GM23338 (cell line): ENCODE results near the gene KCNA3. TPM values are rescaled to one million over a fixed set of nuclear protein-coding genes. Genes with fewer than 3 reads are reported as not detected.

Experiments used
- ATAC-seq: fragments of 200-7000 bp; cut with Tn5 transposase; 3 replicates; pipeline ENCODE4 v1.9.1; 2020
- DNase-seq: peaks from one replicate; pipeline ENCODE4 v3.0.0-alpha.2; 2015; ENCODE audit warnings: low spot score
- H2AFZ ChIP-seq: fragments of 200-600 bp; sonication (generic); 2 replicates; pipeline ENCODE4 v1.8.0; 2016; ENCODE audit warnings: antibody characterized with exemption, mild to moderate bottlenecking, moderate library complexity
- H3F3A ChIP-seq: fragments of 200-600 bp; sonication (generic); replicated peaks from 2 replicates; pipeline ENCODE4 v1.8.0; 2017; ENCODE audit warnings: antibody characterized with exemption, mixed run types, low read depth
- H3K27ac ChIP-seq: fragments of 200-600 bp; sonication (generic); 2 replicates; pipeline ENCODE4 v1.6.1; 2016; ENCODE audit warnings: low read depth
- H3K27me3 ChIP-seq: fragments of 200-600 bp; sonication (generic); 2 replicates; pipeline ENCODE4 v1.8.0; 2016; ENCODE audit warnings: mild to moderate bottlenecking, mixed run types, moderate library complexity; ENCODE audit not compliant: insufficient read depth
- H3K36me3 ChIP-seq: fragments of 200-600 bp; sonication (generic); 2 replicates; pipeline ENCODE4 v1.8.0; 2016; ENCODE audit warnings: mild to moderate bottlenecking; ENCODE audit not compliant: insufficient read depth
- H3K4me1 ChIP-seq: fragments of 200-600 bp; sonication (generic); 2 replicates; pipeline ENCODE4 v1.8.0; 2016; ENCODE audit warnings: mild to moderate bottlenecking, moderate library complexity; ENCODE audit not compliant: insufficient read depth
- H3K4me2 ChIP-seq: fragments of 200-600 bp; sonication (generic); 2 replicates; pipeline ENCODE4 v1.7.1; 2017; ENCODE audit warnings: mixed run types
- H3K4me3 ChIP-seq: fragments of 200-600 bp; sonication (generic); 2 replicates; pipeline ENCODE4 v1.6.1; 2016; ENCODE audit warnings: mixed run types
- H3K79me2 ChIP-seq: fragments of 200-600 bp; sonication (generic); replicated peaks from 2 replicates; pipeline ENCODE4 v1.8.0; 2017; ENCODE audit warnings: mild to moderate bottlenecking; ENCODE audit not compliant: insufficient read depth
- H3K9me2 ChIP-seq: fragments of 200-600 bp; sonication (generic); 2 replicates; pipeline ENCODE4 v1.8.0; 2017; ENCODE audit not compliant: insufficient read depth
- H4K20me1 ChIP-seq: fragments of 200-600 bp; sonication (generic); replicated peaks from 2 replicates; pipeline ENCODE4 v1.8.0; 2017; ENCODE audit warnings: mild to moderate bottlenecking; ENCODE audit not compliant: insufficient read depth
- H3K27ac Mint-ChIP-seq: 2 replicates; pipeline ENCODE4 v1.8.0; 2020; ENCODE audit warnings: inconsistent platforms, mild to moderate bottlenecking, moderate library complexity, mixed read lengths
- H3K27me3 Mint-ChIP-seq: 3 replicates; pipeline ENCODE4 v1.8.0; 2022; ENCODE audit warnings: low read depth, mild to moderate bottlenecking, moderate library complexity, mixed read lengths, inconsistent platforms; ENCODE audit not compliant: insufficient read depth, poor library complexity
- H3K36me3 Mint-ChIP-seq: 3 replicates; pipeline ENCODE4 v1.8.0; 2021; ENCODE audit warnings: low read depth, mild to moderate bottlenecking, inconsistent platforms, moderate library complexity, mixed read lengths
- H3K4me1 Mint-ChIP-seq: 3 replicates; pipeline ENCODE4 v1.8.0; 2020; ENCODE audit warnings: mild to moderate bottlenecking, inconsistent platforms, mixed read lengths
- H3K4me3 Mint-ChIP-seq: 3 replicates; pipeline ENCODE4 v1.8.0; 2021; ENCODE audit warnings: moderate library complexity, mild to moderate bottlenecking, inconsistent platforms, mixed read lengths
- H3K9me3 Mint-ChIP-seq: 3 replicates; pipeline ENCODE4 v1.8.0; 2020; ENCODE audit warnings: moderate library complexity, mild to moderate bottlenecking, inconsistent platforms, mixed read lengths
- EZH2 ChIP-seq: fragments of 200-600 bp; sonication (generic); IDR thresholded peaks from one replicate; pipeline ENCODE4 v1.8.0; 2017; ENCODE audit warnings: antibody characterized with exemption, mild to moderate bottlenecking, low read depth; ENCODE audit not compliant: unreplicated experiment
- EZH2phosphoT487 ChIP-seq: fragments of 200-600 bp; sonication (generic); IDR thresholded peaks from one replicate; pipeline ENCODE4 v1.8.1; 2018; ENCODE audit warnings: antibody characterized with exemption; ENCODE audit not compliant: unreplicated experiment
- POLR2AphosphoS5 ChIP-seq: IDR thresholded peaks from 2 replicates; pipeline ENCODE4 v1.6.1; 2016; ENCODE audit warnings: antibody characterized with exemption, low read depth
- STAT1 ChIP-seq: IDR thresholded peaks from one replicate; pipeline ENCODE4 v1.6.1; 2016; ENCODE audit warnings: antibody characterized with exemption; ENCODE audit not compliant: unreplicated experiment
- ZNF114 ChIP-seq: fragments of 250-450 bp; sonication (Bioruptor Pico); IDR thresholded peaks from 2 replicates; pipeline ENCODE4 v1.5.0; 2020; ENCODE audit warnings: mild to moderate bottlenecking, moderate library complexity
- ZNF331 ChIP-seq: fragments of 250-450 bp; sonication (Bioruptor Pico); IDR thresholded peaks from 2 replicates; pipeline ENCODE4 v1.5.0; 2020; ENCODE audit warnings: low read depth, mild to moderate bottlenecking, moderate library complexity
- polyA plus RNA-seq: library from polyadenylated mRNA; unstranded; fragments of >200 nt; fragmentation: Nextera tagmentation; extraction: Ambion mirVana; gene quantifications from 2 replicates; pipeline ENCODE4 v1.2.1, GENCODE V29; 2016
- total RNA-seq: library from RNA; depleted of rRNA; stranded (reverse); fragments of >200 nt; shearing (Covaris generic); gene quantifications from 2 replicates; pipeline ENCODE4 v1.2.3, GENCODE V29; 2014
- TF ChIP-seq, protein P1 (sequence below): fragments of 250-450 bp; sonication (Bioruptor Pico); IDR thresholded peaks from 2 replicates; pipeline ENCODE4 v1.5.0; 2020; ENCODE audit warnings: mild to moderate bottlenecking, moderate library complexity
- TF ChIP-seq, protein P2 (sequence below), 2 experiments: fragments of 200-600 bp in 1 of 2; sonication (generic) in 1 of 2; conservative IDR thresholded peaks; 2 replicates each; pipeline versions ENCODE4 v1.5.1 to v1.6.1; 2016 to 2017; ENCODE audit warnings: antibody characterized with exemption in 2 of 2, low read depth in 2 of 2, mild to moderate bottlenecking in 2 of 2, moderate library complexity in 1 of 2
- TF ChIP-seq, protein P3 (sequence below): IDR thresholded peaks from one replicate; pipeline ENCODE4 v1.6.1; 2018; ENCODE audit warnings: antibody characterized with exemption; ENCODE audit not compliant: unreplicated experiment

KCNA3 gene
- total and polyA plus RNA-seq, 2 experiments from 2014 or later, result 0.32 to 4.2 TPM

DNA sequence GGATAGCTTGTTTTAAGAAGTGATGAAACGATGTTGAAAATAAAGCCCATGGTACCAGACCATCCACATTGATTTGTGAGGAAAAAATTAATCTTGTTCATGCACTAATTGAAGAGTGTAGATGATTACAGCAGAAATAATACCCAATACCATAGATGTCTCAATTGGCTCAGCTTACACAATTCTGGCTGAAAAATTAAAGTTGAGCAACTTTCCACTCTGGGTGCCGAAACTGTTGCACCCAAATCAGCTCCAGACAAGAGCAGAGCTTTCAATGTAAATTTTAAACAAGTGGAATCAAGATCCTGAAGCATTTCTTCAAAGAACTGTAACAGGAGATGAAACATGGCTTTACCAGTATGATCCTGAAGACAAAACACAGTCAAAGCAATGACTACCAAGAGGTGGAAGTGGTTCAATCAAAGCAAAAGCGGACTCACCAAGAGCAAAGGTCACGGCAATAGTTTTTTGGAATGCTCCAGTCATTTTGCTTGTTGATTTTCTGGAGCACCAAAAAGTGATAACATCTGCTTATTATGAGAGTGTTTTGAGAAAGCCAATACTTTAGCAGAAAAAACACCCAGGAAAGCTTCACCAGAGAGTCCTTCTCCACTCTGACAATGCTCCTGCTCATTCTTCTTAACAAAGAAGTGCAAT lies 16.1 kb upstream of the KCNA3 start (continued):
- TF ChIP-seq, protein P1, sequence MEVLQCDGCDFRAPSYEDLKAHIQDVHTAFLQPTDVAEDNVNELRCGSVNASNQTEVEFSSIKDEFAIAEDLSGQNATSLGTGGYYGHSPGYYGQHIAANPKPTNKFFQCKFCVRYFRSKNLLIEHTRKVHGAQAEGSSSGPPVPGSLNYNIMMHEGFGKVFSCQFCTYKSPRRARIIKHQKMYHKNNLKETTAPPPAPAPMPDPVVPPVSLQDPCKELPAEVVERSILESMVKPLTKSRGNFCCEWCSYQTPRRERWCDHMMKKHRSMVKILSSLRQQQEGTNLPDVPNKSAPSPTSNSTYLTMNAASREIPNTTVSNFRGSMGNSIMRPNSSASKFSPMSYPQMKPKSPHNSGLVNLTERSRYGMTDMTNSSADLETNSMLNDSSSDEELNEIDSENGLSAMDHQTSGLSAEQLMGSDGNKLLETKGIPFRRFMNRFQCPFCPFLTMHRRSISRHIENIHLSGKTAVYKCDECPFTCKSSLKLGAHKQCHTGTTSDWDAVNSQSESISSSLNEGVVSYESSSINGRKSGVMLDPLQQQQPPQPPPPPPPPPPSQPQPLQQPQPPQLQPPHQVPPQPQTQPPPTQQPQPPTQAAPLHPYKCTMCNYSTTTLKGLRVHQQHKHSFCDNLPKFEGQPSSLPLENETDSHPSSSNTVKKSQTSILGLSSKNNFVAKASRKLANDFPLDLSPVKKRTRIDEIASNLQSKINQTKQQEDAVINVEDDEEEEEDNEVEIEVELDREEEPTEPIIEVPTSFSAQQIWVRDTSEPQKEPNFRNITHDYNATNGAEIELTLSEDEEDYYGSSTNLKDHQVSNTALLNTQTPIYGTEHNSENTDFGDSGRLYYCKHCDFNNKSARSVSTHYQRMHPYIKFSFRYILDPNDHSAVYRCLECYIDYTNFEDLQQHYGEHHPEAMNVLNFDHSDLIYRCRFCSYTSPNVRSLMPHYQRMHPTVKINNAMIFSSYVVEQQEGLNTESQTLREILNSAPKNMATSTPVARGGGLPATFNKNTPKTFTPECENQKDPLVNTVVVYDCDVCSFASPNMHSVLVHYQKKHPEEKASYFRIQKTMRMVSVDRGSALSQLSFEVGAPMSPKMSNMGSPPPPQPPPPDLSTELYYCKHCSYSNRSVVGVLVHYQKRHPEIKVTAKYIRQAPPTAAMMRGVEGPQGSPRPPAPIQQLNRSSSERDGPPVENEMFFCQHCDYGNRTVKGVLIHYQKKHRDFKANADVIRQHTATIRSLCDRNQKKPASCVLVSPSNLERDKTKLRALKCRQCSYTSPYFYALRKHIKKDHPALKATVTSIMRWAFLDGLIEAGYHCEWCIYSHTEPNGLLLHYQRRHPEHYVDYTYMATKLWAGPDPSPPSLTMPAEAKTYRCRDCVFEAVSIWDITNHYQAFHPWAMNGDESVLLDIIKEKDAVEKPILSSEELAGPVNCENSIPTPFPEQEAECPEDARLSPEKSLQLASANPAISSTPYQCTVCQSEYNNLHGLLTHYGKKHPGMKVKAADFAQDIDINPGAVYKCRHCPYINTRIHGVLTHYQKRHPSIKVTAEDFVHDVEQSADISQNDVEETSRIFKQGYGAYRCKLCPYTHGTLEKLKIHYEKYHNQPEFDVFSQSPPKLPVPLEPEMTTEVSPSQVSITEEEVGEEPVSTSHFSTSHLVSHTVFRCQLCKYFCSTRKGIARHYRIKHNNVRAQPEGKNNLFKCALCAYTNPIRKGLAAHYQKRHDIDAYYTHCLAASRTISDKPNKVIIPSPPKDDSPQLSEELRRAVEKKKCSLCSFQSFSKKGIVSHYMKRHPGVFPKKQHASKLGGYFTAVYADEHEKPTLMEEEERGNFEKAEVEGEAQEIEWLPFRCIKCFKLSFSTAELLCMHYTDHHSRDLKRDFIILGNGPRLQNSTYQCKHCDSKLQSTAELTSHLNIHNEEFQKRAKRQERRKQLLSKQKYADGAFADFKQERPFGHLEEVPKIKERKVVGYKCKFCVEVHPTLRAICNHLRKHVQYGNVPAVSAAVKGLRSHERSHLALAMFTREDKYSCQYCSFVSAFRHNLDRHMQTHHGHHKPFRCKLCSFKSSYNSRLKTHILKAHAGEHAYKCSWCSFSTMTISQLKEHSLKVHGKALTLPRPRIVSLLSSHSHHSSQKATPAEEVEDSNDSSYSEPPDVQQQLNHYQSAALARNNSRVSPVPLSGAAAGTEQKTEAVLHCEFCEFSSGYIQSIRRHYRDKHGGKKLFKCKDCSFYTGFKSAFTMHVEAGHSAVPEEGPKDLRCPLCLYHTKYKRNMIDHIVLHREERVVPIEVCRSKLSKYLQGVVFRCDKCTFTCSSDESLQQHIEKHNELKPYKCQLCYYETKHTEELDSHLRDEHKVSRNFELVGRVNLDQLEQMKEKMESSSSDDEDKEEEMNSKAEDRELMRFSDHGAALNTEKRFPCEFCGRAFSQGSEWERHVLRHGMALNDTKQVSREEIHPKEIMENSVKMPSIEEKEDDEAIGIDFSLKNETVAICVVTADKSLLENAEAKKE, result no peak

DNA sequence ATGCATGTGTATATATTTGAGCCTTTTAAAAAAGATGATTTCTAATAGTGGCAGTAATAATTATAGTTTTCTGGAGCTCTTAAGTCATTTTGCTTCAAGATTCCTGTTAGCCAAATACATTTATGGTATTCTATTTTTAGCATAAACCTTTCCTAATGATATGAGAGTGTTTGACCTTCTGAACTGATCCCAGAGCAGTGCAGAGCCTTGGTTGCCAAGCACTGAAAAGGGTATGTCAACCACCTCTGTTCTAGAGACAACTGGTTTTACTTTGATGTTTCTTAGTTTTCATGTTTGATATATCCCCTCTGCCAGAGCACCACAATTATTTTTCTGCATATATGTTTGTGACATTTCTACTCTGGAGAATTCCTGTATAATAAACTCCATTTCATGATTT lies 15.1 kb upstream of the KCNA3 start:
- H4K20me1 ChIP-seq, result no peaks in the 10 kb centered on the region
- Mint-ChIP-seq H3K9me3 (no peaks in the 10 kb centered on the region; the same call in 2 of the 3 replicates), H3K27me3 (peaks cover 1% of the 10 kb centered on the region)

More for the DNA sequence above, 15.1 kb upstream of the KCNA3 start:
- Histone ChIP-seq H3K27me3 (no peaks in the 10 kb centered on the region), H3K27ac (no peak overlapping the region), H2AFZ (no peak overlapping the region), H3K79me2 (no peaks in the 10 kb centered on the region), H3F3A (no peaks in the 10 kb centered on the region), H3K4me3 (no peak overlapping the region), H3K36me3 (no peaks in the 10 kb centered on the region), H3K4me2 (no peak overlapping the region), H3K4me1 (no peaks in the 10 kb centered on the region), H3K9me2 (no peaks in the 10 kb centered on the region)
- Mint-ChIP-seq H3K27ac (no peak overlapping the region), H3K36me3 (no peaks in the 10 kb centered on the region), H3K4me1 (no peaks in the 10 kb centered on the region), H3K4me3 (no peak overlapping the region)
- ATAC-seq (no peak), DNase-seq (no peak)
- TF ChIP-seq POLR2AphosphoS5 (no peak), EZH2 (no peak), ZNF331 (CRISPR knock-in tag) (no peak), ZNF114 (CRISPR knock-in tag) (no peak), EZH2phosphoT487 (no peak), STAT1 (no peak)
- TF ChIP-seq, protein P2, sequence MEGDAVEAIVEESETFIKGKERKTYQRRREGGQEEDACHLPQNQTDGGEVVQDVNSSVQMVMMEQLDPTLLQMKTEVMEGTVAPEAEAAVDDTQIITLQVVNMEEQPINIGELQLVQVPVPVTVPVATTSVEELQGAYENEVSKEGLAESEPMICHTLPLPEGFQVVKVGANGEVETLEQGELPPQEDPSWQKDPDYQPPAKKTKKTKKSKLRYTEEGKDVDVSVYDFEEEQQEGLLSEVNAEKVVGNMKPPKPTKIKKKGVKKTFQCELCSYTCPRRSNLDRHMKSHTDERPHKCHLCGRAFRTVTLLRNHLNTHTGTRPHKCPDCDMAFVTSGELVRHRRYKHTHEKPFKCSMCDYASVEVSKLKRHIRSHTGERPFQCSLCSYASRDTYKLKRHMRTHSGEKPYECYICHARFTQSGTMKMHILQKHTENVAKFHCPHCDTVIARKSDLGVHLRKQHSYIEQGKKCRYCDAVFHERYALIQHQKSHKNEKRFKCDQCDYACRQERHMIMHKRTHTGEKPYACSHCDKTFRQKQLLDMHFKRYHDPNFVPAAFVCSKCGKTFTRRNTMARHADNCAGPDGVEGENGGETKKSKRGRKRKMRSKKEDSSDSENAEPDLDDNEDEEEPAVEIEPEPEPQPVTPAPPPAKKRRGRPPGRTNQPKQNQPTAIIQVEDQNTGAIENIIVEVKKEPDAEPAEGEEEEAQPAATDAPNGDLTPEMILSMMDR (conservative IDR thresholded peaks at IDR 0.05; ENCODE audit: low read depth in 2 of 2), result no peak
- TF ChIP-seq, protein P3, sequence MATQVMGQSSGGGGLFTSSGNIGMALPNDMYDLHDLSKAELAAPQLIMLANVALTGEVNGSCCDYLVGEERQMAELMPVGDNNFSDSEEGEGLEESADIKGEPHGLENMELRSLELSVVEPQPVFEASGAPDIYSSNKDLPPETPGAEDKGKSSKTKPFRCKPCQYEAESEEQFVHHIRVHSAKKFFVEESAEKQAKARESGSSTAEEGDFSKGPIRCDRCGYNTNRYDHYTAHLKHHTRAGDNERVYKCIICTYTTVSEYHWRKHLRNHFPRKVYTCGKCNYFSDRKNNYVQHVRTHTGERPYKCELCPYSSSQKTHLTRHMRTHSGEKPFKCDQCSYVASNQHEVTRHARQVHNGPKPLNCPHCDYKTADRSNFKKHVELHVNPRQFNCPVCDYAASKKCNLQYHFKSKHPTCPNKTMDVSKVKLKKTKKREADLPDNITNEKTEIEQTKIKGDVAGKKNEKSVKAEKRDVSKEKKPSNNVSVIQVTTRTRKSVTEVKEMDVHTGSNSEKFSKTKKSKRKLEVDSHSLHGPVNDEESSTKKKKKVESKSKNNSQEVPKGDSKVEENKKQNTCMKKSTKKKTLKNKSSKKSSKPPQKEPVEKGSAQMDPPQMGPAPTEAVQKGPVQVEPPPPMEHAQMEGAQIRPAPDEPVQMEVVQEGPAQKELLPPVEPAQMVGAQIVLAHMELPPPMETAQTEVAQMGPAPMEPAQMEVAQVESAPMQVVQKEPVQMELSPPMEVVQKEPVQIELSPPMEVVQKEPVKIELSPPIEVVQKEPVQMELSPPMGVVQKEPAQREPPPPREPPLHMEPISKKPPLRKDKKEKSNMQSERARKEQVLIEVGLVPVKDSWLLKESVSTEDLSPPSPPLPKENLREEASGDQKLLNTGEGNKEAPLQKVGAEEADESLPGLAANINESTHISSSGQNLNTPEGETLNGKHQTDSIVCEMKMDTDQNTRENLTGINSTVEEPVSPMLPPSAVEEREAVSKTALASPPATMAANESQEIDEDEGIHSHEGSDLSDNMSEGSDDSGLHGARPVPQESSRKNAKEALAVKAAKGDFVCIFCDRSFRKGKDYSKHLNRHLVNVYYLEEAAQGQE, result no peak
